A673 (cell line): Measurements from ENCODE around the gene ATP2B1. TPM values are rescaled to one million over a fixed set of nuclear protein-coding genes. Genes with fewer than 3 reads are reported as not detected.

ENCODE experiments used
- BruUV-seq: library from RNA; stranded (reverse); fragments of 400-500 nt; replicated peaks from 2 replicates; lab custom pipeline; 2021; lab: Mats Ljungman, UMichigan
- CTCF ChIA-PET: fragments of 300-600 bp; sonication (Branson Sonifier 250); formaldehyde crosslinking; loops from one replicate; lab custom pipeline; 2022; ENCODE audit warnings: antibody characterized with exemption; lab: Charles Lee
- POLR2A ChIA-PET: fragments of 300-600 bp; sonication (Branson Sonifier 250); formaldehyde crosslinking; loops from one replicate; lab custom pipeline; 2022; ENCODE audit warnings: antibody characterized with exemption; ENCODE audit not compliant: low non-redundant PET; lab: Charles Lee
- DNase-seq: peaks from one replicate; pipeline ENCODE4 v3.0.0-alpha.2; 2015; ENCODE audit warnings: low spot score
- H3K27ac ChIP-seq: fragments of 200-600 bp; sonication (generic); 2 replicates; pipeline ENCODE4 v1.5.1; 2016; ENCODE audit warnings: mixed run types, low read depth, mild to moderate bottlenecking, mixed read lengths, antibody characterized with exemption, low read length; ENCODE audit not compliant: poor library complexity, severe bottlenecking
- H3K27me3 ChIP-seq: fragments of 200-600 bp; sonication (generic); replicated peaks from 2 replicates; pipeline ENCODE4 v1.6.1; 2017; ENCODE audit warnings: mixed run types, low read depth, mild to moderate bottlenecking, mixed read lengths, antibody characterized with exemption, low read length; ENCODE audit not compliant: insufficient read depth, poor library complexity
- H3K36me3 ChIP-seq: fragments of 200-600 bp; sonication (generic); 2 replicates; pipeline ENCODE4 v1.6.1; 2016; ENCODE audit warnings: mixed run types, mild to moderate bottlenecking, mixed read lengths, antibody characterized with exemption, low read length; ENCODE audit not compliant: insufficient read depth, poor library complexity, severe bottlenecking
- H3K4me1 ChIP-seq: fragments of 200-600 bp; sonication (generic); 2 replicates; pipeline ENCODE4 v1.6.1; 2017; ENCODE audit warnings: mixed run types, mild to moderate bottlenecking, mixed read lengths, antibody characterized with exemption, low read length; ENCODE audit not compliant: insufficient read depth, poor library complexity, severe bottlenecking
- H3K4me3 ChIP-seq: fragments of 200-600 bp; sonication (generic); 2 replicates; pipeline ENCODE4 v1.5.1; 2016; ENCODE audit warnings: low read depth, mixed run types, mild to moderate bottlenecking, mixed read lengths, low read length; ENCODE audit not compliant: poor library complexity, severe bottlenecking
- H3K9me3 ChIP-seq: fragments of 200-600 bp; sonication (generic); 2 replicates; pipeline ENCODE4 v1.6.1; 2016; ENCODE audit warnings: mixed run types, low read depth, mild to moderate bottlenecking, mixed read lengths, antibody characterized with exemption, low read length; ENCODE audit not compliant: poor library complexity, severe bottlenecking
- CTCF ChIP-seq: fragments of 300-800, 200-600 bp; sonication (generic); conservative IDR thresholded peaks from 2 replicates; pipeline ENCODE4 v1.5.1; 2017; ENCODE audit warnings: low read depth, mild to moderate bottlenecking, antibody characterized with exemption, low read length, moderate library complexity, mixed read lengths
- EZH2 ChIP-seq: fragments of 200-600 bp; sonication (generic); IDR thresholded peaks from 2 replicates; pipeline ENCODE4 v1.6.1; 2017; ENCODE audit warnings: borderline replicate concordance, low read depth, mild to moderate bottlenecking, mixed read lengths, antibody characterized with exemption, low read length; ENCODE audit not compliant: poor library complexity, severe bottlenecking
- intact Hi-C: fragments of 100-400 bp; cut with micrococcal nuclease; formaldehyde crosslinking; loops from one replicate; pipeline ENCODE4 v1.10.0; 2022; ENCODE audit not compliant: unreplicated experiment
- total RNA-seq: library from RNA; stranded (reverse); gene quantifications from 2 replicates; pipeline ENCODE4 v1.2.3, GENCODE V29; 2021

ATP2B1 gene
- total RNA-seq, 1 experiment from 2014 or later, result 44.2 TPM

GRCh38 chr12:89597770-89598169 is 110.9 kb downstream of the ATP2B1 start:
- Histone ChIP-seq H3K4me1 (no peaks in the 10 kb centered on the region), H3K9me3 (no peaks in the 10 kb centered on the region), H3K27me3 (no peaks in the 10 kb centered on the region), H3K4me3 (no peak overlapping the region), H3K27ac (no peak overlapping the region), H3K36me3 (peaks cover 3% of the 10 kb centered on the region)
- ChIA-PET POLR2A (interaction anchor here (0.9 kb wide), 1 partner anchor 115 kb away, joined by 7 read pairs; no protein-coding TSS in a partner anchor), CTCF (no interaction called here)
- no peak for DNase-seq
- intact Hi-C loops, result no loop called here
- TF ChIP-seq CTCF (no peak), EZH2 (no peak)
- BruUV-seq, result no TSS peak

- ChIA-PET CTCF (no interaction called here), POLR2A (interaction anchor here (0.9 kb wide), 1 partner anchor 116 kb away, joined by 7 read pairs; no protein-coding TSS in a partner anchor)
- no TSS peak for BruUV-seq
- H3K36me3 ChIP-seq, result peaks cover 3% of the 10 kb centered on the region
- TF ChIP-seq EZH2 (no peak), CTCF (no peak)
- no peak for DNase-seq
- no peaks in the 10 kb centered on the region for H3K27me3 ChIP-seq
- no peak overlapping the region for H3K4me3 ChIP-seq
- H3K4me1 ChIP-seq, result no peaks in the 10 kb centered on the region
- intact Hi-C loops, result no loop called here
- H3K27ac ChIP-seq, result no peak overlapping the region
- H3K9me3 ChIP-seq, result no peaks in the 10 kb centered on the region
Observed at GRCh38 chr12:89597210-89597609, 111.4 kb downstream of the ATP2B1 start.

GRCh38 chr12:89593873-89594272 is 114.8 kb downstream of the ATP2B1 start:
- ChIA-PET CTCF (no interaction called here), POLR2A (no interaction called here)
- DNase-seq, result no peak
- BruUV-seq, result no TSS peak
- intact Hi-C loops, result no loop called here
- Histone ChIP-seq H3K4me3 (no peak overlapping the region), H3K36me3 (peaks cover 5% of the 10 kb centered on the region), H3K27ac (no peak overlapping the region), H3K9me3 (no peaks in the 10 kb centered on the region), H3K4me1 (no peaks in the 10 kb centered on the region), H3K27me3 (no peaks in the 10 kb centered on the region)
- TF ChIP-seq CTCF (no peak), EZH2 (no peak)
